Psoas muscle (tissue), 8 donors: ENCODE measurements around the gene LRRC32. TPM values are rescaled to one million over a fixed set of nuclear protein-coding genes. Genes with fewer than 3 reads are reported as not detected.

Source experiments
- ATAC-seq, 4 donors: fragments of 200-7000 bp; cut with Tn5 transposase; one replicate each; pipeline ENCODE4 v1.9.1; 2020; ENCODE audit warnings: moderate library complexity in 3 of 4, mild to moderate bottlenecking in 2 of 4
- DNase-seq, 2 donors: peaks; one replicate each; pipeline ENCODE4 v3.0.0-alpha.2; 2020
- H3K27ac ChIP-seq: fragments of 200-600 bp; one replicate; pipeline ENCODE4 v1.8.0; 2022
- H3K27me3 ChIP-seq, 3 donors: fragments of 200-600 bp in 1 of 3; one replicate each; pipeline versions ENCODE4 v1.6.1 to v1.8.0; 2013 to 2022; ENCODE audit warnings: low read length in 2 of 3, mild to moderate bottlenecking in 2 of 3, moderate library complexity in 1 of 3; ENCODE audit not compliant: insufficient read depth in 3 of 3
- H3K36me3 ChIP-seq, 2 donors: fragments of 200-600 bp in 1 of 2; one replicate each; pipeline versions ENCODE4 v1.6.1 to v1.8.0; 2013 to 2022; ENCODE audit warnings: low read depth in 1 of 2, mild to moderate bottlenecking in 1 of 2, moderate library complexity in 1 of 2; ENCODE audit not compliant: insufficient read depth in 1 of 2
- H3K4me1 ChIP-seq: fragments of 200-600 bp; one replicate; pipeline ENCODE4 v1.8.0; 2022
- H3K4me3 ChIP-seq: fragments of 200-600 bp; one replicate; pipeline ENCODE4 v1.8.0; 2022; ENCODE audit warnings: mild to moderate bottlenecking
- H3K9me3 ChIP-seq: fragments of 200-600 bp; one replicate; pipeline ENCODE4 v1.8.0; 2022
- CTCF ChIP-seq: fragments of 200-600 bp; IDR thresholded peaks from one replicate; pipeline ENCODE4 v1.8.0; 2022; ENCODE audit warnings: antibody characterized with exemption
- WGBS, 3 donors: extraction: QIAGEN DNeasy Blood & Tissue Kit; methylation state at CpG; one replicate each; pipeline versions ENCODE4 v1.1.6 to v1.1.7; 2013; 5-methylcytosine and 5-hydroxymethylcytosine counted together
- intact Hi-C, 2 donors: fragments of 100-400 bp; cut with DNase I; formaldehyde crosslinking; loops; one replicate each; pipeline versions ENCODE4 v1.11.0 to v1.14.2; 2022
- polyA plus RNA-seq, 3 donors: library from polyadenylated mRNA; stranded (reverse); fragments of 200-250 nt; gene quantifications; one replicate each; pipeline ENCODE4 v1.2.3, GENCODE V29; 2013
- total RNA-seq, 4 donors: library from RNA; stranded (reverse); fragmentation: NEBNext Ultra II Directional in 2 of 4; extraction: Animal tissue kit (Norgen Biotek cat#: 25700) in 2 of 4; gene quantifications; one replicate each; pipeline versions ENCODE4 v1.2.1 to v1.2.4, GENCODE V29; 2021 to 2023
- donor health status: healthy with polysubstance abuse.
- donor health status: DM: no; HTN: no; CAD: no; lungs with moderate emphysema.
- donor health status: Bipolar disorder and iron deficiency.
- donor health status: healthy.
- donor health status: DM: yes; HTN: yes; CAD: no.
- donor health status: DM: no; HTN: no; CAD: no.
- donor health status: DM: no; HTN: no; CAD: no.
- donor health status: DM: yes; HTN: yes; CAD: no.

The LRRC32 gene
- total and polyA plus RNA-seq, 7 donors: 14.7 to 32.9 (median 16.7) TPM

- Histone ChIP-seq H3K27ac (no peak overlapping the region), H3K9me3 (no peaks in the 10 kb centered on the region), H3K27me3 (peaks cover 0 to 2% (median 0%) of the 10 kb centered on the region in 3 donors), H3K36me3 (no peaks in the 10 kb centered on the region), H3K4me1 (no peaks in the 10 kb centered on the region), H3K4me3 (no peak overlapping the region)
- intact Hi-C loops: no loop called here
- DNase-seq: no peak
- ATAC-seq: no peak
- no peak for TF ChIP-seq CTCF
- 69 to 91% (median 81%) methylated on average over 4 of the region's 4 CpGs for WGBS, 3 donors
These were observed 39.2 kb upstream of the LRRC32 start for GRCh38 chr11:76709756-76710155.

GRCh38 chr11:76708972-76709660 is 38.6 kb upstream of the LRRC32 start:
- TF ChIP-seq CTCF: no peak
- DNase-seq (peak in 1 of 2 donors; percentile 26), ATAC-seq (no peak)
- H3K27me3 ChIP-seq: peaks cover 0 to 2% (median 0%) of the 10 kb centered on the region in 3 donors
- no peak overlapping the region for H3K4me3 ChIP-seq
- WGBS, 3 donors: 77 to 83% (median 83%) methylated on average over 8 of the region's 8 CpGs
- no peak overlapping the region for H3K27ac ChIP-seq
- no peaks in the 10 kb centered on the region for H3K9me3 ChIP-seq
- no peaks in the 10 kb centered on the region for H3K36me3 ChIP-seq
- intact Hi-C loops: no loop called here
- H3K4me1 ChIP-seq: no peaks in the 10 kb centered on the region

- Histone ChIP-seq H3K4me1 (no peaks in the 10 kb centered on the region), H3K36me3 (no peaks in the 10 kb centered on the region), H3K4me3 (no peak overlapping the region), H3K9me3 (no peaks in the 10 kb centered on the region), H3K27me3 (peaks cover 0 to 2% (median 0%) of the 10 kb centered on the region in 3 donors), H3K27ac (no peak overlapping the region)
- DNase-seq (peak in 1 of 2 donors; percentile 18), ATAC-seq (no peak)
- no peak for TF ChIP-seq CTCF
- intact Hi-C loops: no loop called here
- 72 to 84% (median 83%) methylated on average over 13 of the region's 13 CpGs for WGBS, 3 donors
These were observed 36.8 kb upstream of the LRRC32 start for GRCh38 chr11:76707293-76707825.

- no peak for ATAC-seq
- peaks cover 0 to 2% (median 0%) of the 10 kb centered on the region in 3 donors for H3K27me3 ChIP-seq
- WGBS, 3 donors: 80 to 86% (median 81%) methylated on average over 5 of the region's 5 CpGs
- TF ChIP-seq CTCF: no peak
- intact Hi-C loops: no loop called here
- H3K27ac ChIP-seq: no peak overlapping the region
- H3K4me1 ChIP-seq: no peaks in the 10 kb centered on the region
- DNase-seq: peak in 1 of 2 donors; percentile 42
- H3K36me3 ChIP-seq: no peaks in the 10 kb centered on the region
- H3K9me3 ChIP-seq: no peaks in the 10 kb centered on the region
- no peak overlapping the region for H3K4me3 ChIP-seq
These were observed 36.1 kb upstream of the LRRC32 start for GRCh38 chr11:76706667-76707066.
